ENCODE results near the gene CRISPLD2. TPM values are rescaled to one million over a fixed set of nuclear protein-coding genes. Genes with fewer than 3 reads are reported as not detected.

CRISPLD2 gene
- total and polyA plus RNA-seq, 8 donors, result 13.8 to 106 (median 24.9) TPM

DNA sequence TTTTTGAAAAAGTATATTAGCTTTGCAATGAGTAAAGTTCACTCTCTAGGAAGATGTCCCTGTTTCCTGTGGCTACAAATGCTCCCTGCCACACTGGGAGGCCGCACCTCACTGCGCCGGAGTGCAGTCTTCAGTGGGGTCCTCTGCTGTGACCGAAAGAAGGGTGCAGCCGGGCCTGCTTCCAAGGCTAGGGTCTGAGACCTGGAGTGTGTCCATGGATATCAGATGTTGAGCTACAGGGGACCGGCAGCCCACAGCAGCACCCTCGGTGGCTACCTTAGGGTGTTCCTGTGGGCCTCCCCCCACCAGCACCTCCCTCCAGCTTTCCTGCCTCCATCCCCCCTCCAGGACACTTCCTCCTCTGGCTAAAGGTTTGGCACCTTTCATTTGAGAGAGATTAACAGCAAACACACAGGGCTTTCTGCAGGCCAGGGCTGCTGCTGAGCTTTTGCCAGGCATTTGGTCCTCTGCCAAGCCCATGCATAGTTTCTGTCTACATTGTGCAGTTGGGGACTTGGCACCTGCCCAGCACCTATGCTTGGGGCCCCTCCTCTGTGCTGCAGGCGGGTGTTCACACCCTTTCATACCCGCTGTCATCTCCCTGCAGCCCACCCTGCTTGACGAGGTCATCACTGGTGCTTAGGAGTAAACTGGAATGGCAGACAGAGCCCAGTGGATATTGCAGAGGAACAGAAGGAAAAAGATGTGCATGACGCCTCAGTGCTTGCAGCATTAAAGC lies 33.8 kb upstream of the CRISPLD2 start:
- Histone ChIP-seq H3K27me3 (no peaks in the 10 kb centered on the region), H3K4me3 (no peak overlapping the region), H3K4me1 (peaks cover 6 to 17% of the 10 kb centered on the region in 2 donors), H3K36me3 (peaks cover 0 to 2% of the 10 kb centered on the region in 2 donors), H3K9me3 (no peaks in the 10 kb centered on the region), H3K27ac (no peak overlapping the region)
- ATAC-seq (peak; percentile 47), DNase-seq (peak in 3 of 4 donors; percentile 56 to 85 (median 70))
- TF ChIP-seq, protein P1, sequence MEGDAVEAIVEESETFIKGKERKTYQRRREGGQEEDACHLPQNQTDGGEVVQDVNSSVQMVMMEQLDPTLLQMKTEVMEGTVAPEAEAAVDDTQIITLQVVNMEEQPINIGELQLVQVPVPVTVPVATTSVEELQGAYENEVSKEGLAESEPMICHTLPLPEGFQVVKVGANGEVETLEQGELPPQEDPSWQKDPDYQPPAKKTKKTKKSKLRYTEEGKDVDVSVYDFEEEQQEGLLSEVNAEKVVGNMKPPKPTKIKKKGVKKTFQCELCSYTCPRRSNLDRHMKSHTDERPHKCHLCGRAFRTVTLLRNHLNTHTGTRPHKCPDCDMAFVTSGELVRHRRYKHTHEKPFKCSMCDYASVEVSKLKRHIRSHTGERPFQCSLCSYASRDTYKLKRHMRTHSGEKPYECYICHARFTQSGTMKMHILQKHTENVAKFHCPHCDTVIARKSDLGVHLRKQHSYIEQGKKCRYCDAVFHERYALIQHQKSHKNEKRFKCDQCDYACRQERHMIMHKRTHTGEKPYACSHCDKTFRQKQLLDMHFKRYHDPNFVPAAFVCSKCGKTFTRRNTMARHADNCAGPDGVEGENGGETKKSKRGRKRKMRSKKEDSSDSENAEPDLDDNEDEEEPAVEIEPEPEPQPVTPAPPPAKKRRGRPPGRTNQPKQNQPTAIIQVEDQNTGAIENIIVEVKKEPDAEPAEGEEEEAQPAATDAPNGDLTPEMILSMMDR (IDR thresholded peaks at IDR 0.05), result no peak
- intact Hi-C loops (cut with DNase I), result no loop called here

DNA sequence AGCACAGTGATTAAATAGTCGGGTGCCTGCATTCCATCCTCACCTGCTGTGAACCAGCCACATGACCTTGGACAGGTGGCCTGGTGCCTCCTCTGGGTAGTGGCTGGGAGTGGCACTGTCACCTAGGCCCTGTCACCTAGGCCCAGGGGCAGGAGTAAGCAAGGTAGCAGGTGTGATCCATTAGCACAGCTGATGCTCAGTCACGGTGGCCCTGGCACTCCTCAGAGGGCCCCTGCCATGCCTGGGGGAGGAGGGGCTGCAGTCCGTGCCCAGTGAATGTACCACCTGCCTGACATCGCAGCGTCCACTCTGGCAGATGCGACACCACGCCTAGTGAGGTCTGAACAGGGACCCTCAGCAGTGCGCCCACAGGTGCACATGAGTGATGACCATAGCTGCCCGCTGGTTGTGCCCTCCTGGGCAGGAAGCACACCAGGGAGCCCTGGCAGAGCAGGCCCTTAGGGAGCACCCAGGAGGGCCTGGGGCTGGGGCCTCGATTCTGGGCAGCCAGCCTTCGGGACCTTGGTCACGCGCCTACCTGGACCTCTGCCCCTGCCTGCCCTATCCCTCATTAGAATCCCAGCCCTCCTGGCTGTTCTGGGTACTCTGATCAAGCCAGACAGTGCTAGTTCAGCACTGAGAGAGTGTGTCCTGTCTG lies 33.1 kb upstream of the CRISPLD2 start:
- no peaks in the 10 kb centered on the region for H3K9me3 ChIP-seq
- intact Hi-C loops (cut with DNase I), result no loop called here
- H3K27me3 ChIP-seq, result no peaks in the 10 kb centered on the region
- H3K27ac ChIP-seq, result no peak overlapping the region
- H3K36me3 ChIP-seq, result no peaks in the 10 kb centered on the region
- peaks cover 6 to 17% of the 10 kb centered on the region in 2 donors for H3K4me1 ChIP-seq
- ATAC-seq (peak; percentile 63), DNase-seq (peak in 1 of 4 donors; percentile 65)
- H3K4me3 ChIP-seq, result no peak overlapping the region
- TF ChIP-seq, protein P1 (IDR thresholded peaks at IDR 0.05), result no peak

DNA sequence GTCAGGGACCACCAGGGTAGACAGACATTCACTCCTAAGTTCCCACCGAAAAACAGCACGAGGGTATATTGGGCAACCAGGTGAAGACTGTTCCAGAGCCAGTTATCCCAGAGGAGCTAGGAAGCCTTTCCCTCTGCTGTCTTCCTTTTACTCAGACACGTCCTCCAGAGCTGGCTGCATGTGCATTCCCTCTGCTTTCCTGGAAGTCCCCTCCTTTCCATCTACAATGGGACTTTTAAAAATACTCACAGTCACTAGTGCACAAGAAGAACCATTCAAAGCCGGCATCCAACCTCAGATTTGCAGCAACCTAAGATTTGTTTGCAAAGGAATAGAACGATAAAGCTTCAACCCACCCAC lies 32.5 kb upstream of the CRISPLD2 start:
- Histone ChIP-seq H3K36me3 (no peaks in the 10 kb centered on the region), H3K27ac (no peak overlapping the region), H3K27me3 (no peaks in the 10 kb centered on the region), H3K4me1 (peaks cover 6 to 17% of the 10 kb centered on the region in 2 donors), H3K4me3 (no peak overlapping the region), H3K9me3 (no peaks in the 10 kb centered on the region)
- DNase-seq, result no peak
- ATAC-seq, result peak; percentile 12
- TF ChIP-seq, protein P1 (IDR thresholded peaks at IDR 0.05), result no peak
- intact Hi-C loops (cut with DNase I), result no loop called here

DNA sequence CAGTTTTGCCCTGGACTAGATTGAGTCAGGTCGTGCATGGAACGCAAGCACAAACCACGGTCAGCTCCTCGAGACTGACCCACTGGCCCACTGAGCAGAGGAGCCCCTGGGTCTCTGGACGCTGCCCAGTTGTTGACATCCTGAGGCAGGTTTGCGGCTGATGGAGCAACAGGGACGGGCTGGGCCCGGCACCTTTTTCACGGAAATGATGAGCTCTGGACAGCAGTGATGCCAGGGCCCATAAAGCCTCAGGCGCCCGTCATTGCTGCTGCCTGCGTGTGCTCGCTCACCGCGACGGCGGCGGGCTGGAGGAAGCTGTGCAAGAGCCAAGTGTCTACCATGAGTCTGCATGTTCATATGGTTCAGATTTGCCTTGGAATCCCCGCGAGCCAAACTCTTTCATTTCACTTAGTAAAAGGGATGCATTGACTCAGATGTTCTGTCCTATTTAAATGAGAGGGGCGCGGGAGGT lies 30.8 kb upstream of the CRISPLD2 start:
- peaks cover 6 to 27% of the 10 kb centered on the region in 2 donors for H3K4me1 ChIP-seq
- no peak overlapping the region for H3K4me3 ChIP-seq
- H3K27me3 ChIP-seq, result no peaks in the 10 kb centered on the region
- ATAC-seq (no peak), DNase-seq (peak in 1 of 4 donors; percentile 76)
- H3K27ac ChIP-seq, result no peak overlapping the region
- H3K36me3 ChIP-seq, result no peaks in the 10 kb centered on the region
- H3K9me3 ChIP-seq, result no peaks in the 10 kb centered on the region
- TF ChIP-seq, protein P1 (IDR thresholded peaks at IDR 0.05), result no peak
- intact Hi-C loops (cut with DNase I), result no loop called here

DNA sequence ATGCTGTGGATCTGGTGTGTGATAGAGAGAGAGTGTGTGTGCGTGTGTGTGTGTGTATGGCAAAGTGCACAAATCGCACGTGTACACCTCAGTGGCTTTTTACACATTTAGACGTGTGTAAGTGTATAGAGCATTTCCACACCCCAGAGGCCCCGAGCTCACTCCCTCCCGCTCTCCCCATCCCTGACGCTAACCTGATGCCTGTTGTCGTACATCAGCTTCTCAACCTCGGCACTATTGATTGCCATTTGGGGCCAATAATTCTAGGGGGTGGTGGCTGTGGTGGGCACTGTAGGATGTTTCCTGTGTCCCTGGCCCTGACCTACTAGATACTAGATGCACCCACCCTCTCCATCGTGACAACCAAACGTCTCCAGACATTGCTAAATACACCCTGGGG lies 30.4 kb upstream of the CRISPLD2 start:
- ATAC-seq, result no peak
- TF ChIP-seq, protein P1 (IDR thresholded peaks at IDR 0.05), result no peak
- no peak for DNase-seq
- no peaks in the 10 kb centered on the region for H3K36me3 ChIP-seq
- no peaks in the 10 kb centered on the region for H3K9me3 ChIP-seq
- peaks cover 6 to 30% of the 10 kb centered on the region in 2 donors for H3K4me1 ChIP-seq
- H3K27me3 ChIP-seq, result no peaks in the 10 kb centered on the region
- H3K4me3 ChIP-seq, result no peak overlapping the region
- intact Hi-C loops (cut with DNase I), result no loop called here
- H3K27ac ChIP-seq, result no peak overlapping the region
